Mesothelial cell of epicardium (in vitro differentiated cells): ENCODE results near the gene TRIM24. TPM values are rescaled to one million over a fixed set of nuclear protein-coding genes. Genes with fewer than 3 reads are reported as not detected.

Experiments used
- DNase-seq, 2 experiments: peaks; one replicate each; pipeline ENCODE4 v3.0.0; 2021; ENCODE audit warnings: low spot score in 2 of 2; ENCODE audit not compliant: unreplicated experiment in 2 of 2
- H3K27ac Mint-ChIP-seq: 2 replicates; pipeline ENCODE4 v1.8.0; 2021; ENCODE audit warnings: mixed read lengths
- H3K27me3 Mint-ChIP-seq: 2 replicates; pipeline ENCODE4 v1.8.0; 2021; ENCODE audit warnings: low read depth, mixed read lengths
- H3K36me3 Mint-ChIP-seq: 2 replicates; pipeline ENCODE4 v1.8.0; 2021; ENCODE audit warnings: mixed read lengths
- H3K4me1 Mint-ChIP-seq: 2 replicates; pipeline ENCODE4 v1.8.0; 2021; ENCODE audit warnings: mixed read lengths
- H3K4me3 Mint-ChIP-seq: 2 replicates; pipeline ENCODE4 v1.8.0; 2021; ENCODE audit warnings: mild to moderate bottlenecking, moderate library complexity, mixed read lengths
- H3K9me3 Mint-ChIP-seq: 2 replicates; pipeline ENCODE4 v1.8.0; 2021; ENCODE audit warnings: mixed read lengths
- total RNA-seq: library from RNA; stranded (reverse); gene quantifications from 3 replicates; pipeline ENCODE4 v1.2.1, GENCODE V29; 2021
- TF ChIP-seq, protein P1 (sequence below): fragments of 200-600 bp; sonication (generic); IDR thresholded peaks from one replicate; pipeline ENCODE4 v1.5.0; 2021; ENCODE audit warnings: antibody characterized with exemption; ENCODE audit not compliant: unreplicated experiment

Gene TRIM24
- total RNA-seq, 1 donor from 2014 or later: 86.6 TPM

DNA sequence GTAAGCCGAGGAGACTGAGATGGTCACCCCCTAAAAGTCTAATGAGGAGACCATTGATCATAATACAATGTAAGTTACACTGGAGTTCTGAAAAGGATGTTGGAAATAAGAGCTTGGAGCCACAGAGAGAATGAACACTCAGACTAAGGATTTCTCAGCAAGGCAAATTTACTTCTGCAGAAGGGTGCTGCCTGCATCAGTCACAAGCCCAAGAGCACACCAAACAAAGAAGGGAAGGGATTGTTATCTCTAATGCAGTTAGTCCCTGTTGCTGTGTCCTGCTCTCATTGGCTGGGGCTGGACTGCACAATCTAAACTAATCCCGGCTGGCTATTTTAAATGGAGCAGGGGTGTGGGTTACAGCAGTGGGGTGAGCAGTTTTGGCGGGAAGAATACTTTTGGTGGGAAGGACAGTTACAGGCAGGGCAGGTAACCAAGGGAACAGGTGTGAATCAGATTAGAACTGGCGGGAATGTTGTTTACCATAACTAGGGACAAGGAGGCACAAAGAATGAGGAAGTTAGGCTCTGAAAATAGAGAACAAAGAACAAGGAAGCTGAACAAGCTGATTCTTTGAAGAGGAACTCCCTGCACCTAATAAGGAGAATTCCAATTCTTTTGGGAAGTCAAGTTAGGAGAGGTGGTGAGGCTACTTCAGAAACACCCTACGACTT, 30.3 kb upstream of the TRIM24 start:
- Mint-ChIP-seq H3K27ac (no peak overlapping the region), H3K36me3 (peaks cover 10% of the 10 kb centered on the region), H3K9me3 (peaks cover 43% of the 10 kb centered on the region), H3K27me3 (no peaks in the 10 kb centered on the region), H3K4me3 (no peak overlapping the region), H3K4me1 (no peaks in the 10 kb centered on the region)
- no peak for DNase-seq
- TF ChIP-seq, protein P1, sequence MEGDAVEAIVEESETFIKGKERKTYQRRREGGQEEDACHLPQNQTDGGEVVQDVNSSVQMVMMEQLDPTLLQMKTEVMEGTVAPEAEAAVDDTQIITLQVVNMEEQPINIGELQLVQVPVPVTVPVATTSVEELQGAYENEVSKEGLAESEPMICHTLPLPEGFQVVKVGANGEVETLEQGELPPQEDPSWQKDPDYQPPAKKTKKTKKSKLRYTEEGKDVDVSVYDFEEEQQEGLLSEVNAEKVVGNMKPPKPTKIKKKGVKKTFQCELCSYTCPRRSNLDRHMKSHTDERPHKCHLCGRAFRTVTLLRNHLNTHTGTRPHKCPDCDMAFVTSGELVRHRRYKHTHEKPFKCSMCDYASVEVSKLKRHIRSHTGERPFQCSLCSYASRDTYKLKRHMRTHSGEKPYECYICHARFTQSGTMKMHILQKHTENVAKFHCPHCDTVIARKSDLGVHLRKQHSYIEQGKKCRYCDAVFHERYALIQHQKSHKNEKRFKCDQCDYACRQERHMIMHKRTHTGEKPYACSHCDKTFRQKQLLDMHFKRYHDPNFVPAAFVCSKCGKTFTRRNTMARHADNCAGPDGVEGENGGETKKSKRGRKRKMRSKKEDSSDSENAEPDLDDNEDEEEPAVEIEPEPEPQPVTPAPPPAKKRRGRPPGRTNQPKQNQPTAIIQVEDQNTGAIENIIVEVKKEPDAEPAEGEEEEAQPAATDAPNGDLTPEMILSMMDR: no peak

DNA sequence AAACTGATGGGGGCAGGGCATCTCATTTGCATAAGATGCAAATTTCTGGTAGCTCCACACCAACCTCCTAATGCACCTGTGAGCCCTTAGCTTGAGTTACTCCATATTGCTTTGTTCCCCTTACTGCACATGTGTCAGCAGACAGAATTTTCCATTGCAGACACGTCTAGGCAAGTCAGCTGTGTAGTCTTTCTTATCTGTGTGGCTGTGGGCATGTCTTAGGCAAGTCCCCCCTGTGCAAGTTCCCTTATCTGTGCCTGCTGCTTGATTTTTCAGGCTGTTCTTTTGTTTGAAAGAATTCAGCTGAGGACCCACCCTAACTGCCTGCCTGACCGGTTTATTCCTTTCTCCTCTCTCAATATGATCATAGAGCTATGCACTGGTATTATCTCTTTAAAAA, 28.5 kb upstream of the TRIM24 start:
- H3K27me3 Mint-ChIP-seq: no peaks in the 10 kb centered on the region
- H3K27ac Mint-ChIP-seq: no peak overlapping the region
- peaks cover 8% of the 10 kb centered on the region for H3K36me3 Mint-ChIP-seq
- H3K4me1 Mint-ChIP-seq: no peaks in the 10 kb centered on the region
- no peak overlapping the region for H3K4me3 Mint-ChIP-seq
- TF ChIP-seq, protein P1: no peak
- no peak for DNase-seq
- H3K9me3 Mint-ChIP-seq: peaks cover 40% of the 10 kb centered on the region

DNA sequence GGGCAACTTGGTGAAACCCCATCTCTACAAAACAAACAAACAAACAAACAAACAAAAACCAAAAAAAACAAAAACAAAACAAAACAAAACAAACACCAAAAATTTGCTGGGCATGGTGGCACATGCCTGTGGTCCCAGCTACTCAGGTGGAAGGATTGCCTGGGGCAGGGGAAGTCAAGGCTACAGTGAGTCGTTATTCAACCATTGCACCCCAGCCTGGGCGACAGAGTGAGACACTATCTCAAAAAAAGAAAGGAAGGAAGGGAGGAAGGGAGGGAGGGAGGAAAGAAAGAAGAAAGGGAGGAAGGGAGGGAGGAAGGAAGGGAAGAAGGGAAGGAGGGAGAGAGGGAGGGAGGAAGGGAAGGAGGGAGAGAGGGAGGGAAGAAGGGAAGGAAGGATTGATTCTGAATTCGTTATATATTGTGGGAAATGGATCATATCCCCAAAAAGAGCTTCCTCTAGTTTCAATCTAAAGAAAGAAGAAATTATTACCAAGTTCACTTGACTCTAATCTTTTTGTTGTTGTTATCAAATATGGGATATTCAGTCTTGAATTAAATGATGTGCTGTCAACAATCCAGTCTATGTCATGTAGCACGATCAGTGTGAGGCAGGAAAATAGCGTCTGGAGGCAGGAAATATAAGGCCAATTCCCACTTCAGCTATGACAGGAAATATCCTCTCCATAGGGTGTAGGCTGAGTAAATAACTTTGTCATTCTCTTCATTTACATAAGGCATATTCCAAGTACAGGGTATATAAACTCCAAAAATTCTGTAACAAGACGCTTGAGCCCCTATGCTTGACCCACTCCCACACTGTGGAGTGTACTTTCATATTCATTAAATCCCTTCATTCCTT, 26.2 kb upstream of the TRIM24 start:
- Mint-ChIP-seq H3K27ac (no peak overlapping the region), H3K36me3 (peaks cover 5% of the 10 kb centered on the region), H3K4me3 (no peak overlapping the region), H3K27me3 (no peaks in the 10 kb centered on the region), H3K4me1 (no peaks in the 10 kb centered on the region), H3K9me3 (peaks cover 37% of the 10 kb centered on the region)
- TF ChIP-seq, protein P1: no peak
- DNase-seq: no peak

DNA sequence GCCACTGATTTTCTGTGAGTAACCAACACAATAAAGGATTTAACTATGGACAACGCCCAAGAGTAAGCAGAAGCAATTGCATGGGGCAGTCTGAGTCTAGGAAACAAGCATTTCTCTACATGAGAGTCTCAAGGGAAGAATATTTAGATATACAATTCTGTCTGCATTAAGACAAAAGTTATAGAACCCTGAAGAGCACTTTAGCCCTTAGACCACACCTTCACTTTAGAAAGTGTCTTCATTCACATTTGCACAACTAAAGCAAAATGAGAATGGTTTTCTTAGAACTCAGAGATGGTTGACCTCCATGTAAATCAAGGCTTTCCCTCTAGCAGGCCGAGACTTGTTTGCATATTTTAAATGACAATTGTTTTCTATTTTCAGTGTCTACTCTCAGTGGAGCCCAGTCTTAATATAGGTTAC, 25.5 kb upstream of the TRIM24 start:
- H3K4me3 Mint-ChIP-seq: no peak overlapping the region
- H3K9me3 Mint-ChIP-seq: peaks cover 33% of the 10 kb centered on the region
- TF ChIP-seq, protein P1: no peak
- H3K36me3 Mint-ChIP-seq: peaks cover 2% of the 10 kb centered on the region
- no peak overlapping the region for H3K27ac Mint-ChIP-seq
- DNase-seq: no peak
- no peaks in the 10 kb centered on the region for H3K27me3 Mint-ChIP-seq
- H3K4me1 Mint-ChIP-seq: no peaks in the 10 kb centered on the region

DNA sequence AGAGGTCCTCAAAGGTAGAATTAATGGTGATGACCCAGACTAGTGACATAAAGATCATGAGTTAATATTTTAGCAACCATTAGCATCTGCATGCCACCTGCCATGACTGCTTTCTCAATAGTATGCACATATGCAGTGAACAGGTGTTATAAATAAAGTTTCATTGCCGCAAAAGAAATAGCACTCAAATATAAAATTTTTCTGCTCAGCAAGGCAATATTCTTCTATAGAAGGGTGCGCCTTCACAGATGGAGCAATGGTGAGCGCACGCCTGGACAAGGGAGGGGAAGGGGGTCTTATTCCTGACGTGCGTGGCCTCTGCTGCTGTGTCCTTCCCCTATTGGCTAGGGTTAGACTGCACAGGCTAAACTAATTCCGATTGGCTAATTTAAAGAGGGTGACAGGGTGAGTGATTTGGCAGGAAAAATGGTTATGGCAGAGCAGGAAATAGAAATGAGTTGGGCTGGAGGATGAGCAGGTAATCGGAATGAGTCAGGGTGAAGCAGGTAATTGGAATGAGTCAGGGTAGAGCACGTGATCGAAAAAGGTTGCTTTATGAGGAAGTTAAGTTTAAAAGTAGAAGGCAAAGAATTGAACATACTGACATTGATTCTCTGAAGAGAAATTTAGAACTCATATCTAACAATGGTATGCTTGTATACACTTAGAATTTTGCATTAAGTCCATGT, 24.7 kb upstream of the TRIM24 start:
- H3K4me1 Mint-ChIP-seq: no peaks in the 10 kb centered on the region
- DNase-seq: no peak
- TF ChIP-seq, protein P1: no peak
- H3K4me3 Mint-ChIP-seq: no peak overlapping the region
- peaks cover under 1% of the 10 kb centered on the region for H3K36me3 Mint-ChIP-seq
- peaks cover 25% of the 10 kb centered on the region for H3K9me3 Mint-ChIP-seq
- H3K27me3 Mint-ChIP-seq: no peaks in the 10 kb centered on the region
- H3K27ac Mint-ChIP-seq: no peak overlapping the region
